HepG2 (cell line): ENCODE measurements around the gene CLASRP. TPM values are rescaled to one million over a fixed set of nuclear protein-coding genes. Genes with fewer than 3 reads are reported as not detected.

Experiments used
- ATAC-seq: fragments of 200-7000 bp; cut with Tn5 transposase; 3 replicates; pipeline ENCODE4 v1.9.1; 2020; ENCODE audit warnings: mild to moderate bottlenecking, moderate library complexity
- BruUV-seq: library from RNA; stranded (reverse); fragments of 400-500 nt; replicated peaks from 2 replicates; lab custom pipeline; 2021; lab: Mats Ljungman, UMichigan
- CTCF ChIA-PET: fragments of 300-600 bp; formaldehyde crosslinking; extraction: SDS; loops from one replicate; lab custom pipeline; 2021; ENCODE audit warnings: low total read pairs, inconsistent platforms, low intra/inter-chr PET ratio; lab: Yijun Ruan, JAX
- POLR2A ChIA-PET: fragments of 350-600 bp; sonication (Branson Sonifier 250); formaldehyde crosslinking; loops from one replicate; lab custom pipeline; 2020; ENCODE audit warnings: antibody characterized with exemption, inconsistent platforms; lab: Yijun Ruan, JAX
- DNase-seq: peaks from one replicate; pipeline ENCODE4 v3.0.0-alpha.2; 2015; ENCODE audit warnings: low spot score
- FAIRE-seq: peaks from 3 replicates; lab custom pipeline; 2011; peaks lifted over from hg19 to GRCh38; lab: Jason Lieb, UNC
- H2AFZ ChIP-seq: one replicate; pipeline ENCODE4 v1.6.1; 2011; ENCODE audit warnings: low read length, inconsistent platforms
- H3K27ac ChIP-seq: fragments of 300-600 bp; 3 replicates; pipeline ENCODE4 v1.8.0; 2011; ENCODE audit warnings: mixed run types, mild to moderate bottlenecking, mixed read lengths, low read length, inconsistent platforms; ENCODE audit not compliant: insufficient read depth; ENCODE audit errors: extremely low read length
- H3K27me3 ChIP-seq, 2 experiments: fragments of 200-600 bp in 1 of 2; 2 replicates in 1 of 2; 3 replicates in 1 of 2; pipeline versions ENCODE4 v1.6.0 to v1.8.0; 2011; ENCODE audit warnings: low read length in 2 of 2, mild to moderate bottlenecking in 2 of 2, moderate library complexity in 2 of 2, inconsistent platforms in 1 of 2; ENCODE audit not compliant: insufficient read depth in 2 of 2, control insufficient read depth in 1 of 2
- H3K36me3 ChIP-seq, 2 experiments: fragments of 200-600 bp in 1 of 2; replicated peaks in 1 of 2; 2 replicates in 1 of 2; 3 replicates in 1 of 2; pipeline versions ENCODE4 v1.5.1 to v1.8.0; 2011; ENCODE audit warnings: low read length in 2 of 2, inconsistent platforms in 1 of 2; ENCODE audit not compliant: insufficient read depth in 2 of 2, control insufficient read depth in 1 of 2
- H3K4me1 ChIP-seq: 2 replicates; pipeline ENCODE4 v1.5.1; 2012; ENCODE audit warnings: low read length, inconsistent platforms; ENCODE audit not compliant: insufficient read depth
- H3K4me2 ChIP-seq: 2 replicates; pipeline ENCODE4 v1.6.0; 2011; ENCODE audit warnings: low read depth, low read length, inconsistent platforms
- H3K4me3 ChIP-seq, 3 experiments: fragments of 200-600 bp in 1 of 3; sonication (generic), shearing (Covaris generic) in 1 of 3; replicated peaks in 1 of 3; 2 replicates each; pipeline ENCODE4 v1.5.1; 2011 to 2016; ENCODE audit warnings: low read length in 3 of 3, inconsistent platforms in 2 of 3, low read depth in 2 of 3, mild to moderate bottlenecking in 2 of 3, control low read depth in 1 of 3, mixed read lengths in 1 of 3; ENCODE audit not compliant: insufficient read depth in 1 of 3
- H3K79me2 ChIP-seq: one replicate; pipeline ENCODE4 v1.6.1; 2011; ENCODE audit warnings: low read length, inconsistent platforms; ENCODE audit not compliant: insufficient read depth
- H3K9ac ChIP-seq: 2 replicates; pipeline ENCODE4 v1.6.0; 2011; ENCODE audit warnings: mild to moderate bottlenecking, low read depth, low read length, inconsistent platforms; ENCODE audit not compliant: insufficient read depth
- H3K9me3 ChIP-seq: 2 replicates; pipeline ENCODE4 v1.5.1; 2012; ENCODE audit warnings: mild to moderate bottlenecking, low read length
- H4K20me1 ChIP-seq: 2 replicates; pipeline ENCODE4 v1.6.0; 2011; ENCODE audit warnings: inconsistent platforms, mild to moderate bottlenecking, low read length, moderate library complexity; ENCODE audit not compliant: insufficient read depth
- AGO2 ChIP-seq: fragments of 200-400 bp; formaldehyde crosslinking; optimal IDR thresholded peaks from 2 replicates; pipeline ENCODE3; 2017; ENCODE audit warnings: mild to moderate bottlenecking, low read depth, low read length, moderate library complexity
- NR2F1 ChIP-seq, 2 experiments: fragments of 450-650 bp in 1 of 2; formaldehyde crosslinking in 1 of 2; IDR thresholded peaks; 2 replicates each; pipeline versions ENCODE4 v1.5.0 to v1.6.1; 2016 to 2020; ENCODE audit warnings: mild to moderate bottlenecking in 1 of 2, missing compliant biosample characterization in 1 of 2, missing genetic modification reagents in 1 of 2, moderate library complexity in 1 of 2
- SRF ChIP-seq: IDR thresholded peaks from 2 replicates; pipeline ENCODE4 v1.6.1; 2011; ENCODE audit warnings: mild to moderate bottlenecking, low read depth, low read length, moderate library complexity
- WGBS: methylation state at CpG from one replicate; pipeline ENCODE4 v1.1.6; 2017; ENCODE audit warnings: low lambda C conversion rate; 5-methylcytosine and 5-hydroxymethylcytosine counted together
- in situ Hi-C: cut with HindIII; loops from 2 replicates; pipeline ENCODE4 v1.10.0; 2017; ENCODE audit warnings: low pct_unique_long_range_greater_than_20kb; ENCODE audit not compliant: extremely low pct_ligation_motif_present
- intact Hi-C: fragments of 100-400 bp; cut with micrococcal nuclease; formaldehyde crosslinking; loops from one replicate; pipeline ENCODE4 v1.10.0; 2022; ENCODE audit not compliant: unreplicated experiment
- polyA plus RNA-seq, 8 experiments: library from polyadenylated mRNA; depleted of rRNA in 3 of 8; stranded (reverse) in 7 of 8; unstranded in 1 of 8; fragments of >200 nt; fragmentation: Illumina TruSeq in 4 of 8; extraction: Trizol in 4 of 8; gene quantifications; 2 replicates each; pipeline versions ENCODE4 v1.2.1 to v1.2.3, GENCODE V29; 2011 to 2016; ENCODE audit warnings: low read depth in 4 of 8, missing spikeins in 1 of 8, mixed read lengths in 1 of 8; ENCODE audit not compliant: insufficient read depth in 1 of 8
- total RNA-seq, 5 experiments: library from RNA; depleted of rRNA; stranded (reverse); fragments of >200 nt; fragmentation: Illumina TruSeq; extraction: Trizol; gene quantifications; 2 replicates each; pipeline ENCODE4 v1.2.3, GENCODE V29; 2016; ENCODE audit warnings: low read depth in 1 of 5

CLASRP gene
- total and polyA plus RNA-seq, 2 of the 13 experiments (the other 11 are each of a cell fraction or from before 2014, with no cell fraction given): 32.0 to 51.4 TPM

- POLR2A ChIA-PET: no interaction called here
- no peaks in the 10 kb centered on the region for H4K20me1 ChIP-seq
- H3K4me3 ChIP-seq: no peak overlapping the region
- no peak overlapping the region for H3K4me2 ChIP-seq
- H3K4me1 ChIP-seq: no peaks in the 10 kb centered on the region
- ATAC-seq (no peak), DNase-seq (no peak)
- H2AFZ ChIP-seq: no peak overlapping the region
- no peaks in the 10 kb centered on the region for H3K9me3 ChIP-seq
- no peaks in the 10 kb centered on the region for H3K79me2 ChIP-seq
- in situ Hi-C loops: no loop called here
- H3K9ac ChIP-seq: no peak overlapping the region
- H3K36me3 ChIP-seq: peaks cover 17 to 46% of the 10 kb centered on the region in 2 experiments
- no peak overlapping the region for H3K27ac ChIP-seq
- no peak for TF ChIP-seq NR2F1 (CRISPR knock-in tag; IDR thresholded peaks at IDR 0.05)
- TF ChIP-seq AGO2: peak; percentile 15
- TF ChIP-seq, all 625 proteins: peak for 1
- FAIRE-seq: no peak
- intact Hi-C loops: no loop called here
- CTCF ChIA-PET: no interaction called here
- H3K27me3 ChIP-seq: no peaks in the 10 kb centered on the region
- no TSS peak for BruUV-seq
- 94% methylated on average over 12 of the region's 14 CpGs for WGBS
These were observed 48.4 kb upstream of the CLASRP start for GRCh38 chr19:44990459-44990858.

GRCh38 chr19:44990966-44991365 lies 47.9 kb upstream of the CLASRP start:
- WGBS: 100% methylated on average over 2 of the region's 12 CpGs
- Histone ChIP-seq H3K36me3 (peaks cover 14 to 42% of the 10 kb centered on the region in 2 experiments), H3K27ac (no peak overlapping the region), H3K9ac (no peak overlapping the region), H3K4me1 (peaks cover 2% of the 10 kb centered on the region), H2AFZ (no peak overlapping the region), H4K20me1 (no peaks in the 10 kb centered on the region), H3K79me2 (no peaks in the 10 kb centered on the region), H3K4me2 (no peak overlapping the region), H3K27me3 (no peaks in the 10 kb centered on the region), H3K9me3 (no peaks in the 10 kb centered on the region), H3K4me3 (no peak overlapping the region)
- TF ChIP-seq SRF: no peak
- peak; percentile 36 for TF ChIP-seq AGO2
- ATAC-seq (no peak), DNase-seq (no peak), FAIRE-seq (no peak)
- ChIA-PET POLR2A (no interaction called here), CTCF (no interaction called here)
- intact Hi-C loops (no loop called here), in situ Hi-C loops (no loop called here)
- no TSS peak for BruUV-seq
